Activated CD4-positive, alpha-beta memory T cell treated with anti-CD3 and anti-CD28 coated beads, Interleukin-2, amount 10 ng/mL, durations not matched to agents 7 days and 5 days (primary cell): ENCODE data around the gene TCAP. TPM values are rescaled to one million over a fixed set of nuclear protein-coding genes. Genes with fewer than 3 reads are reported as not detected.

ENCODE experiments used
- CTCF ChIA-PET: fragments of 350-600 bp; sonication (Branson Sonifier 250); formaldehyde crosslinking; loops from one replicate; lab custom pipeline; 2021; ENCODE audit warnings: antibody characterized with exemption, inconsistent platforms; lab: Charles Lee
- POLR2A ChIA-PET: fragments of 350-600 bp; sonication (Branson Sonifier 250); formaldehyde crosslinking; loops from one replicate; lab custom pipeline; 2021; ENCODE audit warnings: antibody characterized with exemption; lab: Charles Lee
- DNase-seq: peaks from one replicate; pipeline ENCODE4 v3.0.0-alpha.2; 2020
- H3K27ac Mint-ChIP-seq: one replicate; pipeline ENCODE4 v1.8.0; 2021; ENCODE audit warnings: mild to moderate bottlenecking, mixed read lengths
- H3K27me3 Mint-ChIP-seq: one replicate; pipeline ENCODE4 v1.8.0; 2021; ENCODE audit warnings: mixed read lengths
- H3K36me3 Mint-ChIP-seq: one replicate; pipeline ENCODE4 v1.8.0; 2021; ENCODE audit warnings: low read depth, mixed read lengths
- H3K4me1 Mint-ChIP-seq: one replicate; pipeline ENCODE4 v1.8.0; 2021; ENCODE audit warnings: mixed read lengths
- H3K4me3 Mint-ChIP-seq: one replicate; pipeline ENCODE4 v1.8.0; 2021; ENCODE audit warnings: mild to moderate bottlenecking, mixed read lengths
- H3K9me3 Mint-ChIP-seq: one replicate; pipeline ENCODE4 v1.8.0; 2021; ENCODE audit warnings: mixed read lengths
- total RNA-seq, 2 experiments: library from RNA; stranded (reverse); gene quantifications; one replicate each; pipeline ENCODE4 v1.2.3, GENCODE V29; 2021

TCAP gene
- 1 to 10 TPM; 1.3 to 1.5 TPM for total RNA-seq

- POLR2A ChIA-PET, result no interaction called here
- Mint-ChIP-seq H3K4me1 (peaks cover 5% of the 10 kb centered on the region), H3K27me3 (peaks cover 27% of the 10 kb centered on the region), H3K27ac (peak within 1 kb of the TSS; percentile 16), H3K36me3 (peaks cover 18% of the 10 kb centered on the region), H3K4me3 (no peak within 1 kb of the TSS), H3K9me3 (no peaks in the 10 kb centered on the region)
- CTCF ChIA-PET, result interaction anchor here (2.0 to 2.2 kb wide), 2 partner anchors 11 to 43 kb away, joined by 5 to 8 read pairs; no protein-coding TSS in a partner anchor
- no peak for DNase-seq
These were observed at the start of gene TCAP for GRCh38 chr17:39664581-39665561. Gene TCAP, plus strand, starts transcription at chr17:39665349. Its CDS starts 11 bp downstream, at chr17:39665360.

- H3K27me3 Mint-ChIP-seq, result peaks cover 50% of the 10 kb centered on the region
- CTCF ChIA-PET, result interaction anchor here (0.7 kb wide), 1 partner anchor 68 kb away, joined by 3 read pairs; no protein-coding TSS in a partner anchor
- DNase-seq, result no peak
- peaks cover 4% of the 10 kb centered on the region for H3K4me1 Mint-ChIP-seq
- POLR2A ChIA-PET, result interaction anchor here (0.7 kb wide), 1 partner anchor 10 kb away, joined by 3 read pairs; no protein-coding TSS in a partner anchor
- H3K27ac Mint-ChIP-seq, result no peak overlapping the region
- H3K4me3 Mint-ChIP-seq, result no peak overlapping the region
- H3K36me3 Mint-ChIP-seq, result no peaks in the 10 kb centered on the region
- H3K9me3 Mint-ChIP-seq, result no peaks in the 10 kb centered on the region
These were observed 49.7 kb upstream of the TCAP start for GRCh38 chr17:39615434-39615833.

GRCh38 chr17:39617100-39617445, 48.1 kb upstream of the TCAP start:
- H3K4me3 Mint-ChIP-seq, result peak overlapping the region; percentile 7
- H3K27ac Mint-ChIP-seq, result no peak overlapping the region
- H3K4me1 Mint-ChIP-seq, result peaks cover 8% of the 10 kb centered on the region
- no peak for DNase-seq
- H3K9me3 Mint-ChIP-seq, result no peaks in the 10 kb centered on the region
- CTCF ChIA-PET, result interaction anchor here (1.0 to 9.7 kb wide), 2 partner anchors 18 to 136 kb away, joined by 3 to 151 read pairs; partner anchors contain the start of gene STARD3
- POLR2A ChIA-PET, result no interaction called here
- H3K27me3 Mint-ChIP-seq, result peaks cover 43% of the 10 kb centered on the region
- no peaks in the 10 kb centered on the region for H3K36me3 Mint-ChIP-seq

- H3K27me3 Mint-ChIP-seq, result peaks cover 43% of the 10 kb centered on the region
- ChIA-PET CTCF (interaction anchor here (1.0 to 9.7 kb wide), 2 partner anchors 17 to 136 kb away, joined by 3 to 151 read pairs; partner anchors contain the start of gene STARD3), POLR2A (interaction anchor here (1.1 to 1.8 kb wide), 2 partner anchors 70 to 363 kb away, joined by 3 to 4 read pairs; partner anchors contain the start of genes PGAP3 and PSMD3)
- H3K9me3 Mint-ChIP-seq, result no peaks in the 10 kb centered on the region
- H3K36me3 Mint-ChIP-seq, result no peaks in the 10 kb centered on the region
- H3K27ac Mint-ChIP-seq, result no peak overlapping the region
- peak overlapping the region; percentile 69 for H3K4me3 Mint-ChIP-seq
- peak; percentile 49 for DNase-seq
- peaks cover 14% of the 10 kb centered on the region for H3K4me1 Mint-ChIP-seq
These were observed 47.5 kb upstream of the TCAP start for GRCh38 chr17:39617446-39618245.

GRCh38 chr17:39618246-39618913, 46.8 kb upstream of the TCAP start:
- POLR2A ChIA-PET, result interaction anchor here (1.1 to 1.9 kb wide), 4 partner anchors 8 to 362 kb away, joined by 3 to 6 read pairs (median 4); partner anchors contain the start of genes PGAP3 and PSMD3
- no peaks in the 10 kb centered on the region for H3K36me3 Mint-ChIP-seq

GRCh38 chr17:39618956-39619785, 46.0 kb upstream of the TCAP start:
- ChIA-PET POLR2A (interaction anchor here (0.7 to 1.9 kb wide), 4 partner anchors 9 to 361 kb away, joined by 3 to 6 read pairs (median 4); partner anchors contain the start of gene PSMD3), CTCF (interaction anchor here (0.5 to 9.7 kb wide), 6 partner anchors 16 to 884 kb away, joined by 3 to 151 read pairs (median 28); partner anchors contain the start of gene STARD3)
- Mint-ChIP-seq H3K9me3 (no peaks in the 10 kb centered on the region), H3K4me3 (no peak overlapping the region), H3K4me1 (peaks cover 23% of the 10 kb centered on the region), H3K36me3 (no peaks in the 10 kb centered on the region), H3K27ac (no peak overlapping the region), H3K27me3 (peaks cover 43% of the 10 kb centered on the region)
- no peak for DNase-seq

More at GRCh38 chr17:39618246-39618913, 46.8 kb upstream of the TCAP start:
- no peak for DNase-seq
- CTCF ChIA-PET, result interaction anchor here (1.4 to 9.7 kb wide), 3 partner anchors 17 to 135 kb away, joined by 5 to 151 read pairs (median 51); partner anchors contain the start of gene STARD3
- Mint-ChIP-seq H3K4me1 (peaks cover 21% of the 10 kb centered on the region), H3K27me3 (peaks cover 43% of the 10 kb centered on the region), H3K27ac (no peak overlapping the region), H3K9me3 (no peaks in the 10 kb centered on the region), H3K4me3 (peak overlapping the region; percentile 69)

GRCh38 chr17:39619786-39620101, 45.4 kb upstream of the TCAP start:
- H3K9me3 Mint-ChIP-seq, result no peaks in the 10 kb centered on the region
- H3K4me1 Mint-ChIP-seq, result peaks cover 23% of the 10 kb centered on the region
- H3K27ac Mint-ChIP-seq, result no peak overlapping the region
- POLR2A ChIA-PET, result interaction anchor here (0.7 to 1.9 kb wide), 3 partner anchors 9 to 134 kb away, joined by 3 to 6 read pairs (median 4); no protein-coding TSS in a partner anchor
- DNase-seq, result no peak
- H3K27me3 Mint-ChIP-seq, result peaks cover 43% of the 10 kb centered on the region
- CTCF ChIA-PET, result interaction anchor here (0.5 to 9.7 kb wide), 6 partner anchors 15 to 885 kb away, joined by 3 to 151 read pairs (median 28); partner anchors contain the start of gene STARD3
- no peaks in the 10 kb centered on the region for H3K36me3 Mint-ChIP-seq
- no peak overlapping the region for H3K4me3 Mint-ChIP-seq

GRCh38 chr17:39621523-39622379, 43.4 kb upstream of the TCAP start:
- Mint-ChIP-seq H3K4me3 (peak overlapping the region; percentile 72), H3K27me3 (peaks cover 49% of the 10 kb centered on the region), H3K9me3 (no peaks in the 10 kb centered on the region), H3K36me3 (no peaks in the 10 kb centered on the region), H3K4me1 (peaks cover 27% of the 10 kb centered on the region), H3K27ac (peak overlapping the region; percentile 89)
- ChIA-PET POLR2A (interaction anchor here (0.7 to 2.5 kb wide), 12 partner anchors 11 to 358 kb away, joined by 3 to 17 read pairs (median 4); partner anchors contain the start of genes MIEN1, PGAP3, PNMT and PSMD3), CTCF (interaction anchor here (0.5 to 9.7 kb wide), 60 partner anchors 9 to 469 kb away, joined by 3 to 151 read pairs (median 4); partner anchors contain the start of genes ERBB2, IKZF3, MED1 and MIEN1)
- DNase-seq, result peak; percentile 92

GRCh38 chr17:39622380-39623006, 42.7 kb upstream of the TCAP start:
- CTCF ChIA-PET, result interaction anchor here (0.6 to 9.7 kb wide), 37 partner anchors 12 to 404 kb away, joined by 3 to 151 read pairs (median 5); partner anchors contain the start of genes ERBB2, MIEN1, PNMT and PSMD3
- DNase-seq, result peak; percentile 67
- peaks cover 28% of the 10 kb centered on the region for H3K4me1 Mint-ChIP-seq

More at GRCh38 chr17:39622380-39623006, 42.7 kb upstream of the TCAP start:
- H3K27me3 Mint-ChIP-seq, result peaks cover 44% of the 10 kb centered on the region
- peak overlapping the region; percentile 89 for H3K27ac Mint-ChIP-seq
- H3K4me3 Mint-ChIP-seq, result peak overlapping the region; percentile 72
- no peaks in the 10 kb centered on the region for H3K9me3 Mint-ChIP-seq
- POLR2A ChIA-PET, result interaction anchor here (0.9 to 2.5 kb wide), 10 partner anchors 10 to 358 kb away, joined by 3 to 17 read pairs (median 4); partner anchors contain the start of genes MIEN1, PGAP3, PSMD3 and STARD3
- H3K36me3 Mint-ChIP-seq, result no peaks in the 10 kb centered on the region
